Left hindlimb (tissue), 1 donor: Measurements from ENCODE around the gene UBE2L3.
A peak's percentile ranks its signal among the peaks of the same experiment; 100 is the strongest.
"Not testable (repeated sequence)": the region's sequence is repeated elsewhere in the genome, so short reads cannot be mapped to it uniquely, and the experiment has no call there.

Experiments
- DNase-seq: peaks from one replicate; pipeline ENCODE4 v3.0.0-alpha.2; 2018

Gene UBE2L3

GRCh38 chr22:21567456-21568346 lies at the start of gene UBE2L3:
Gene UBE2L3 (plus strand): TSS chr22:21567714. CDS start chr22:21567745, 31 bp downstream.
- peak; percentile 88 for DNase-seq

- DNase-seq, result not testable (repeated sequence)
Measured at GRCh38 chr22:21526705-21527500, 40.6 kb upstream of the UBE2L3 start.

GRCh38 chr22:21531525-21531924 lies 36.0 kb upstream of the UBE2L3 start:
- DNase-seq, result not testable (repeated sequence)

GRCh38 chr22:21532863-21533648 lies 34.5 kb upstream of the UBE2L3 start:
- DNase-seq, result not testable (repeated sequence)

- DNase-seq, result not testable (repeated sequence)
Measured at GRCh38 chr22:21539862-21540261, 27.7 kb upstream of the UBE2L3 start.

GRCh38 chr22:21544432-21545322 lies 22.8 kb upstream of the UBE2L3 start:
- not testable (repeated sequence) for DNase-seq

GRCh38 chr22:21549558-21549957 lies 18.0 kb upstream of the UBE2L3 start:
- not testable (repeated sequence) for DNase-seq

GRCh38 chr22:21550008-21550677 lies 17.4 kb upstream of the UBE2L3 start:
- DNase-seq, result not testable (repeated sequence)

- not testable (repeated sequence) for DNase-seq
Measured at GRCh38 chr22:21550678-21551047, 16.9 kb upstream of the UBE2L3 start.

- not testable (repeated sequence) for DNase-seq
Measured at GRCh38 chr22:21551361-21551760, 16.2 kb upstream of the UBE2L3 start, which contains the start of gene RIMBP3C. Gene RIMBP3C (minus strand): TSS chr22:21551461. CDS start chr22:21550976, 485 bp downstream.

GRCh38 chr22:21559345-21560125 lies 8.0 kb upstream of the UBE2L3 start:
- not testable (repeated sequence) for DNase-seq

GRCh38 chr22:21560657-21561056 lies 6.9 kb upstream of the UBE2L3 start:
- DNase-seq, result not testable (repeated sequence)

GRCh38 chr22:21563912-21564311 lies 3.6 kb upstream of the UBE2L3 start:
- no peak for DNase-seq

GRCh38 chr22:21564411-21564810 lies 3.1 kb upstream of the UBE2L3 start:
- no peak for DNase-seq

GRCh38 chr22:21568347-21569075 lies 997 bp downstream of the UBE2L3 start:
- DNase-seq, result no peak

- DNase-seq, result not testable (repeated sequence)
Measured at GRCh38 chr22:21569076-21569427, 1.5 kb downstream of the UBE2L3 start.

- no peak for DNase-seq
Measured at GRCh38 chr22:21569459-21570170, 2.1 kb downstream of the UBE2L3 start.

- no peak for DNase-seq
Measured at GRCh38 chr22:21570398-21570797, 2.9 kb downstream of the UBE2L3 start.

- no peak for DNase-seq
Measured at GRCh38 chr22:21571679-21572078, 4.2 kb downstream of the UBE2L3 start.
